ENCODE data around the gene GGCX. TPM values are rescaled to one million over a fixed set of nuclear protein-coding genes. Genes with fewer than 3 reads are reported as not detected.
A peak's percentile ranks its signal among the peaks of the same experiment; 100 is the strongest.

Gene GGCX
- total RNA-seq, 4 donors from 2014 or later: 18.3 to 33.1 (median 28.2) TPM

DNA sequence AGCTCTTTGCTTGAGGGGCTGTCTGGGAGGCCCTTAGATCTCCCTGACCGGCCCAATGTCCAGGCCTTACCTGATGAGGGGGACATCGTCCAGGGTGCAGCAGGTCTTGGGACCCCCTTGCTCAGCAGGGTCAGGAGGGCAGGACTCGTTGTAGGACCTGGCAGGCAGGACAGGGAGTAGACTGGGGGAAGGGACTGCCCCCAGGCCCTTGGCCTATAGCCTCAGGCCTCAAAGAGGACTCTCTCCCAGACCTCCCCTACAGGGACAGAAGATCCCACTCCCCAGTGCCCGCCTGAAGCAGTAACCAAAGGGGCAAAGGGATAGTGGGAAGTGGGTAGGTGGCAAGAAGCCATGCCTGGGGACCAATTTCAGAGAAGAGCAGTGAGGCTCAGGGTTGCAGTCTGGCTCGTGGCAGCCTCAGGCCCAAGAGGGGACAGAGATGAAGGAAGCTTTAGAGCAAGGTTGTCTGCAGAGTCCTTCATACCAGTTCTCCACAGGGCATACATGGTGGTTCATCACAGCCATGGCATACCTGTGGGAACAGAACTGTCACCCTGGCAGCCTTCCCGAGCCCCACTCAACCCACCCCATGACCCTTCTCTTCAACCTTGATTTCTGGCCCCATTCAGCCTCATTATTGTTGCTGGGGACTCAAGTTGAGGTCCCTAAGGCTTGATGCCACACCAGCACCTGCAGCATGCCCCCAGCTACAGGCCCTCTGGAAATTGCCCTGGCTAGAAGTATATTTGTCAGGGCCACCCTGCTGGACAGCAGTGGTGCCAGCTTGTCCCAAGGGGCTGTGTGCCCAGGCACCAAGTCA, 39.9 kb upstream of the GGCX start:
- no peak for TF ChIP-seq POLR2A (IDR thresholded peaks at IDR 0.05)
- TF ChIP-seq, protein P1, sequence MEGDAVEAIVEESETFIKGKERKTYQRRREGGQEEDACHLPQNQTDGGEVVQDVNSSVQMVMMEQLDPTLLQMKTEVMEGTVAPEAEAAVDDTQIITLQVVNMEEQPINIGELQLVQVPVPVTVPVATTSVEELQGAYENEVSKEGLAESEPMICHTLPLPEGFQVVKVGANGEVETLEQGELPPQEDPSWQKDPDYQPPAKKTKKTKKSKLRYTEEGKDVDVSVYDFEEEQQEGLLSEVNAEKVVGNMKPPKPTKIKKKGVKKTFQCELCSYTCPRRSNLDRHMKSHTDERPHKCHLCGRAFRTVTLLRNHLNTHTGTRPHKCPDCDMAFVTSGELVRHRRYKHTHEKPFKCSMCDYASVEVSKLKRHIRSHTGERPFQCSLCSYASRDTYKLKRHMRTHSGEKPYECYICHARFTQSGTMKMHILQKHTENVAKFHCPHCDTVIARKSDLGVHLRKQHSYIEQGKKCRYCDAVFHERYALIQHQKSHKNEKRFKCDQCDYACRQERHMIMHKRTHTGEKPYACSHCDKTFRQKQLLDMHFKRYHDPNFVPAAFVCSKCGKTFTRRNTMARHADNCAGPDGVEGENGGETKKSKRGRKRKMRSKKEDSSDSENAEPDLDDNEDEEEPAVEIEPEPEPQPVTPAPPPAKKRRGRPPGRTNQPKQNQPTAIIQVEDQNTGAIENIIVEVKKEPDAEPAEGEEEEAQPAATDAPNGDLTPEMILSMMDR (IDR thresholded peaks at IDR 0.05 in 4 of 5, conservative IDR thresholded peaks at IDR 0.05 in 1 of 5): no peak
- Histone ChIP-seq H3K27me3 (no peaks in the 10 kb centered on the region), H3K4me3 (peak overlapping the region; percentile 74 to 84 (median 84)), H3K36me3 (peaks cover 0 to 41% of the 10 kb centered on the region in 2 donors), H3K4me1 (peaks cover 55 to 60% of the 10 kb centered on the region in 2 donors), H3K27ac (peak overlapping the region; percentile 93 to 99 (median 94)), H3K9me3 (no peaks in the 10 kb centered on the region)
- ATAC-seq (no peak), DNase-seq (no peak)
- in situ Hi-C loops (cut with MboI; ENCODE audit: low sequenced_read_pairs in 4 of 4): no loop called here
- intact Hi-C loops (cut with DNase I; ENCODE audit: low total_unique reads): loop anchor here (5.0 kb wide), 2 partner anchors 39 to 164 kb away; partner anchors contain the start of gene GGCX

DNA sequence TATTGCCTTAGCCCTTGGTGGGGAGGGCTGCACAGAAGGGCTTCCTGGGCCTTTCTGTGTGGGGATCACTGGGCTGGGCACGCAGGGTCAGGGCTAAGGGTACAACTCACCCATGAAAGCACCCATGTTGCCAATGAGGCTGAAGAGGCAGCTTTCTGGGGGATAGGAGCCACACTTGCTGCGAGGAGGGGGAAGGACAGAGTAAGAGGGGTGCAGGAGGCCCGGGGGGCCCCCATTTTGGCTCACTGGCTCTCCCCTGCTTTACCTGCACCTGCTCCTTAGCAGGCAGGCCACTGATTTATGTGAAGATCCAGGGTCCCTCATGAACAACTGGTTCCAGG, 38.9 kb upstream of the GGCX start:
- ATAC-seq: no peak
- no peak overlapping the region for H3K4me3 ChIP-seq
- in situ Hi-C loops (cut with MboI; ENCODE audit: low sequenced_read_pairs in 4 of 4): no loop called here
- H3K9me3 ChIP-seq: no peaks in the 10 kb centered on the region
- H3K27ac ChIP-seq: peak overlapping the region; percentile 93 to 99 (median 94)
- DNase-seq: no peak
- peaks cover 0 to 41% of the 10 kb centered on the region in 2 donors for H3K36me3 ChIP-seq
- intact Hi-C loops (cut with DNase I; ENCODE audit: low total_unique reads): loop anchor here (5.0 kb wide), 2 partner anchors 38 to 163 kb away; partner anchors contain the start of gene GGCX
- H3K4me1 ChIP-seq: peaks cover 46 to 52% of the 10 kb centered on the region in 2 donors
- no peaks in the 10 kb centered on the region for H3K27me3 ChIP-seq
- TF ChIP-seq, protein P1 (IDR thresholded peaks at IDR 0.05 in 4 of 5, conservative IDR thresholded peaks at IDR 0.05 in 1 of 5): no peak
- no peak for TF ChIP-seq POLR2A (IDR thresholded peaks at IDR 0.05)

DNA sequence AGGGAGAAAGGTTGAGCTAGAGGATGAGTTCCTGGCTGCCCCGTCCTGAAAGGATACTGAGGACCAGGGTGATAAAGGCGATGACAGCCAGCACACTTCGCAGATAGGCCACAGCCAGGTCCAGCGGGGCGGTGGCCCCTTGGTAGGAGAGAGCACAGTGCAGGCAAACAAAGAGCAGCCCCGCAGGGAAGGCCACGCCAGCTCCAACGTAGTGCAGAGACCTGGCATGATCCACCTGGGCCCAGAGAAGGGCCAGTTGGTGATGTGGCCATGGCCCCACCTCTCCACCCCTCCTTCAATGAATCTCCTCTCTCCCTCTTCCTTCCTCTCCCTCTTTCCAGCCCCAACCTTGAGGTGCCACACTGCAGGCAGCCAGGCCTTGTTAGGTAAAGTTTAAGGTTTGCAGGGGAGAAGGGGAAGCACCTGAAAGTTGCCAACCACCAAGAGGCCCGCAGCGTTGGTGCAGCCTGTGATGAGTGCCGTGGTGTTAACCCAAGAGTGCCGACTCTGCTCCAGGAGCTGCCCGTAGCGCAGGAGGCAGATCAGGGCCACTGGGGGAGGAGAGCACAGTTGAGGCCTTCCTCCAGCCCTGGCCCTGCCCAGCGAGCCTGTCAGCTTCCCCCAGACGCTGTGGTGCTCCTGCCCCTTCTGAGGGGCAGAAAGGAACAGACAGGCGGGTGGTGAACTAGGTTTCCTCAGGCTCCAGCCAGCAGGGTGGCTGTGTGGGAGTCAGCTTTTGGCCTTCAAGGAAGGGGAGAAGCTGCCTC, 38.4 kb upstream of the GGCX start:
- ATAC-seq (no peak), DNase-seq (no peak)
- Histone ChIP-seq H3K36me3 (peaks cover 0 to 41% of the 10 kb centered on the region in 2 donors), H3K4me1 (peaks cover 46 to 53% of the 10 kb centered on the region in 2 donors), H3K4me3 (no peak overlapping the region), H3K27me3 (no peaks in the 10 kb centered on the region), H3K9me3 (no peaks in the 10 kb centered on the region), H3K27ac (peak overlapping the region; percentile 93 to 99 (median 94))
- TF ChIP-seq POLR2A (IDR thresholded peaks at IDR 0.05): no peak
- TF ChIP-seq, protein P1 (IDR thresholded peaks at IDR 0.05 in 4 of 5, conservative IDR thresholded peaks at IDR 0.05 in 1 of 5): no peak
- intact Hi-C loops (cut with DNase I; ENCODE audit: low total_unique reads) (loop anchor here (5.0 kb wide), 2 partner anchors 37 to 162 kb away; partner anchors contain the start of gene GGCX), in situ Hi-C loops (cut with MboI; ENCODE audit: low sequenced_read_pairs in 4 of 4) (no loop called here)

DNA sequence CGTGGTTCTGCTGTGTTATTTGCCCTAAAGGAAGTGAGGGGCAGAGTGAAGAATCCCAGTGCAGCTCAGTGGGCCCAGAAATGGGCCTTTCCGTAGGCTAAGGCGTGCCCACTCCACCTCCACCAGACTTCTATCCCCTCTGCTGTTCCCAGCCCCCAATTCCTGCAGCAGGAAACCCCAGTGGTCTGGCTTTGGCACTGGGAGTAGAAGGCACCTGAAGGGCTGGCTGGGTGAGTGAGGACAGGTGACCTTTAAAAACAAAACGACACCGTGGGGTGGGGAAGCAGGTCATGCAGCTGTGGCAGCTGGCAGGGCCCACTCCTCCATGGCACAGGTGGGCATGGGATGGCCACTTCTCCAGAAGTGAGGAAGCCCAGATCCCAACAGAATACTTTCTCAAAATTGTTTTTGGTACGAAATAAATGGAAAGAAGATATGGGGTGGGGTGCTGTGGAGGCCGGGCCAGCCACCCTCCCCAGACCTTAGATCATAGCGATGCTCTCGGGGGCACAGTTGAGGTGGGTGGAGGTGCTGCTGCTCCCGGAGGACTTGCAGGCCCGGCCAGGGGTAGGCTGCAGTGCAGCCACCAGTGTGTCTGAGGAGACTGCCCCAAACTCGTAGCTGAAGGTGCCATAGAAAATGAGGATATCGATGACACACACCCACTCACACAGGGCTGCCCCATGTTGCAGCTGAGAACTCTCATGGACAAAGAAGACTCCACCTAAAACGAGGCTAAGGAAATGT, 37.5 kb upstream of the GGCX start:
- H3K4me3 ChIP-seq: no peak overlapping the region
- DNase-seq (no peak), ATAC-seq (no peak)
- H3K9me3 ChIP-seq: no peaks in the 10 kb centered on the region
- no peaks in the 10 kb centered on the region for H3K27me3 ChIP-seq
- in situ Hi-C loops (cut with MboI; ENCODE audit: low sequenced_read_pairs in 4 of 4): no loop called here
- H3K4me1 ChIP-seq: peaks cover 42 to 51% of the 10 kb centered on the region in 2 donors
- TF ChIP-seq POLR2A (IDR thresholded peaks at IDR 0.05): no peak
- TF ChIP-seq, protein P1 (IDR thresholded peaks at IDR 0.05 in 4 of 5, conservative IDR thresholded peaks at IDR 0.05 in 1 of 5): no peak
- intact Hi-C loops (cut with DNase I; ENCODE audit: low total_unique reads): no loop called here
- H3K27ac ChIP-seq: peak overlapping the region in 2 of 4 donors; percentile 23 to 32
- H3K36me3 ChIP-seq: peaks cover 0 to 41% of the 10 kb centered on the region in 2 donors

Measured in gastrocnemius medialis (tissue), 4 donors.